Suprapubic skin (tissue), 4 donors: ENCODE measurements around the gene NARF. TPM values are rescaled to one million over a fixed set of nuclear protein-coding genes. Genes with fewer than 3 reads are reported as not detected.
A peak's percentile ranks its signal among the peaks of the same experiment; 100 is the strongest.

Experiments used
- DNase-seq, 2 donors: peaks; one replicate each; pipeline ENCODE4 v3.0.0-alpha.2; 2019; ENCODE audit warnings: low spot score in 2 of 2
- H3K27ac ChIP-seq: fragments of 200-600 bp; sonication (generic); one replicate; pipeline ENCODE4 v1.5.1; 2019
- H3K27me3 ChIP-seq: fragments of 200-600 bp; sonication (generic); one replicate; pipeline ENCODE4 v1.5.1; 2019
- H3K36me3 ChIP-seq: fragments of 200-600 bp; sonication (generic); one replicate; pipeline ENCODE4 v1.5.1; 2019
- H3K4me1 ChIP-seq: fragments of 200-600 bp; sonication (generic); one replicate; pipeline ENCODE4 v1.5.1; 2019
- H3K4me3 ChIP-seq: fragments of 200-600 bp; sonication (generic); one replicate; pipeline ENCODE4 v1.5.1; 2019; ENCODE audit warnings: mild to moderate bottlenecking
- H3K9me3 ChIP-seq: fragments of 200-600 bp; sonication (generic); one replicate; pipeline ENCODE4 v1.5.1; 2019
- CTCF ChIP-seq, 2 donors: fragments of 200-600 bp in 1 of 2; fragments of 450-650 bp in 1 of 2; sonication (generic) in 1 of 2; IDR thresholded peaks; one replicate each; pipeline ENCODE4 v1.5.1; 2016 to 2019; ENCODE audit warnings: antibody characterized with exemption in 2 of 2, mild to moderate bottlenecking in 1 of 2, moderate library complexity in 1 of 2
- EP300 ChIP-seq: sonication (generic); formaldehyde crosslinking; IDR thresholded peaks from one replicate; pipeline ENCODE4 v1.6.1; 2017; ENCODE audit warnings: antibody characterized with exemption
- POLR2A ChIP-seq, 2 donors: fragments of 450-650 bp; IDR thresholded peaks; one replicate each; pipeline ENCODE4 v1.6.1; 2017; ENCODE audit warnings: antibody characterized with exemption in 2 of 2, mild to moderate bottlenecking in 2 of 2, moderate library complexity in 2 of 2
- POLR2AphosphoS5 ChIP-seq, 3 donors: sonication (generic); formaldehyde crosslinking; IDR thresholded peaks; one replicate each; pipeline ENCODE4 v1.6.1; 2017; ENCODE audit warnings: antibody characterized with exemption in 3 of 3
- WGBS: methylation state at CpG from one replicate; pipeline ENCODE4 v1.1.5; 2018; 5-methylcytosine and 5-hydroxymethylcytosine counted together
- total RNA-seq, 4 donors: library from RNA; depleted of rRNA; stranded (reverse); fragments of >200 nt; gene quantifications; one replicate each; pipeline ENCODE4 v1.1.0, GENCODE V29; 2016

Gene NARF
- total RNA-seq, 4 donors from 2014 or later = 37.6 to 105 (median 44.7) TPM

DNA sequence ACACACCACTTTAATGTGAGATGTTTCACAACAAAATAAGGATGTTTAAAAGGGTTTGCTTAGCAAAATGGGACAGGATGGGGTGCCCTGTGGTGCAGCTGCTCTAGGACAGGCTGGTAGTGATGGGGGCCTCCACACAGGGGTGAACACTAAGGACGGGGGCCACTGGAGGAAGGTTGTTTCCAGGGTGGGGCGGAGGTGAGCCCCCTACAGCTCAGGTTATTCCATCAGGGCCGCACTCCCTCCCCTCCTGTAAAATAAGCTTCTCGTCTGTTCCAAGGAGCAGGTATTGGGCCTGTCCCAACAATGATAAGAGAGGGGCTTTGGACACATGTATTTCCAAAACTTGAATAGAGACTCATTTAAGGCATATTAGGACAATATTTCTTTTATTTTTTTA lies 42.3 kb upstream of the NARF start:
- H3K4me1 ChIP-seq = peaks cover 32% of the 10 kb centered on the region
- no peak for DNase-seq
- no peaks in the 10 kb centered on the region for H3K9me3 ChIP-seq
- H3K36me3 ChIP-seq = peaks cover 8% of the 10 kb centered on the region
- H3K27me3 ChIP-seq = no peaks in the 10 kb centered on the region
- TF ChIP-seq EP300 (no peak), POLR2AphosphoS5 (IDR thresholded peaks at IDR 0.05) (no peak), POLR2A (IDR thresholded peaks at IDR 0.05) (no peak), CTCF (IDR thresholded peaks at IDR 0.05) (no peak)
- WGBS = 91% methylated on average over 4 of the region's 4 CpGs
- H3K4me3 ChIP-seq = no peak overlapping the region
- H3K27ac ChIP-seq = no peak overlapping the region

DNA sequence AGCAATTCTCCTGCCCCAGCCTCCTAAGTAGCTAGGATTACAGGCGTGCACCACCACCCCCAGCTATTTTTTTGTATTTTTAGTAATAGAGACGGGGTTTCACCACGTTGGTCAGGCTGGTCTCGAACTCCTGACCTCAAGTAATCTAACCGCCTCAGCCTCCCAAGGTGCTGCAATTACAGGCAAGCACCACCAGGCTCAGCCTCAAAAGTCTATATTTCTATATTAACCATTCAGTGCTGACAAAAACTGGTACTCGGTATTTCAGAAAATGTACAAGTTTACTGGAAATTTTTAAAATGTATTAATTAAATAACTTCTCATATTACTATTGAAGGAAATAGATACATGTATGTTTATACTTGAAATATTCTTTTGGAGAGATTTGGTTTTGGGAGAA lies 41.8 kb upstream of the NARF start:
- H3K4me1 ChIP-seq = peaks cover 32% of the 10 kb centered on the region
- no peak overlapping the region for H3K4me3 ChIP-seq
- 87% methylated on average over 6 of the region's 6 CpGs for WGBS
- DNase-seq = no peak
- H3K9me3 ChIP-seq = no peaks in the 10 kb centered on the region
- peaks cover 8% of the 10 kb centered on the region for H3K36me3 ChIP-seq
- no peaks in the 10 kb centered on the region for H3K27me3 ChIP-seq
- H3K27ac ChIP-seq = no peak overlapping the region
- TF ChIP-seq POLR2A (IDR thresholded peaks at IDR 0.05) (no peak), EP300 (no peak), POLR2AphosphoS5 (IDR thresholded peaks at IDR 0.05) (no peak), CTCF (IDR thresholded peaks at IDR 0.05) (no peak)

- Histone ChIP-seq H3K4me1 (peaks cover 32% of the 10 kb centered on the region), H3K27me3 (no peaks in the 10 kb centered on the region), H3K27ac (peak within 1 kb of the TSS; percentile 93), H3K9me3 (no peaks in the 10 kb centered on the region), H3K4me3 (peak within 1 kb of the TSS; percentile 75), H3K36me3 (peaks cover 5% of the 10 kb centered on the region)
- no peak for DNase-seq
- TF ChIP-seq POLR2AphosphoS5 (IDR thresholded peaks at IDR 0.05) = peak in 1 of 3 donors; percentile 28
- peak in 1 of 2 donors; percentile 59 for TF ChIP-seq POLR2A (IDR thresholded peaks at IDR 0.05)
- peak in 1 of 2 donors; percentile 15 for TF ChIP-seq CTCF (IDR thresholded peaks at IDR 0.05)
- no peak for TF ChIP-seq EP300
- under 1% methylated on average over 18 of the region's 108 CpGs for WGBS
Measured at GRCh38 chr17:82418001-82418986, 40.2 kb upstream of the NARF start, which contains the start of the genes HEXD and OGFOD3. Gene HEXD, plus strand, starts transcription at chr17:82418347. Its CDS starts 1,453 bp downstream, at chr17:82419800. Gene OGFOD3, minus strand, starts transcription at chr17:82418586. Its CDS starts 101 bp downstream, at chr17:82418485.

- WGBS = 85% methylated on average over 2 of the region's 2 CpGs
- TF ChIP-seq POLR2A (IDR thresholded peaks at IDR 0.05) (no peak), EP300 (no peak), POLR2AphosphoS5 (IDR thresholded peaks at IDR 0.05) (no peak), CTCF (IDR thresholded peaks at IDR 0.05) (no peak)
- H3K4me1 ChIP-seq = peaks cover 33% of the 10 kb centered on the region
- H3K9me3 ChIP-seq = no peaks in the 10 kb centered on the region
- no peaks in the 10 kb centered on the region for H3K27me3 ChIP-seq
- peaks cover 3% of the 10 kb centered on the region for H3K36me3 ChIP-seq
- no peak overlapping the region for H3K27ac ChIP-seq
- DNase-seq = no peak
- peak overlapping the region; percentile 75 for H3K4me3 ChIP-seq
Measured at GRCh38 chr17:82419540-82419939, 39.0 kb upstream of the NARF start.
